Activated naive CD8-positive, alpha-beta T cell treated with anti-CD3 and anti-CD28 coated beads, Interleukin-2, amount 50 U/mL, for 24 hours (primary cell): ENCODE data around the gene JADE1.

Experiments used
- ATAC-seq: fragments of 150-1000 bp; cut with Tn5 transposase; one replicate; pipeline ENCODE4 v1.10.0; 2021
- DNase-seq: peaks from one replicate; pipeline ENCODE4 v3.0.0; 2021
- H3K27ac Mint-ChIP-seq: one replicate; pipeline ENCODE4 v1.8.0; 2021; ENCODE audit warnings: mild to moderate bottlenecking, mixed read lengths
- H3K27me3 Mint-ChIP-seq: one replicate; pipeline ENCODE4 v1.8.0; 2021; ENCODE audit warnings: mixed read lengths
- H3K36me3 Mint-ChIP-seq: one replicate; pipeline ENCODE4 v1.8.0; 2021; ENCODE audit warnings: low read depth, mixed read lengths
- H3K4me1 Mint-ChIP-seq: one replicate; pipeline ENCODE4 v1.8.0; 2021; ENCODE audit warnings: mixed read lengths
- H3K4me3 Mint-ChIP-seq: one replicate; pipeline ENCODE4 v1.8.0; 2021; ENCODE audit warnings: mild to moderate bottlenecking, moderate library complexity, mixed read lengths
- H3K9me3 Mint-ChIP-seq: one replicate; pipeline ENCODE4 v1.8.0; 2021; ENCODE audit warnings: mixed read lengths

Gene JADE1

GRCh38 chr4:128796934-128797333 is 12.6 kb upstream of the JADE1 start:
- H3K9me3 Mint-ChIP-seq = no peaks in the 10 kb centered on the region
- DNase-seq (no peak), ATAC-seq (no peak)
- no peak overlapping the region for H3K27ac Mint-ChIP-seq
- no peaks in the 10 kb centered on the region for H3K4me1 Mint-ChIP-seq
- no peaks in the 10 kb centered on the region for H3K36me3 Mint-ChIP-seq
- H3K27me3 Mint-ChIP-seq = no peaks in the 10 kb centered on the region
- H3K4me3 Mint-ChIP-seq = no peak overlapping the region

GRCh38 chr4:128800284-128800683 is 9.2 kb upstream of the JADE1 start:
- Mint-ChIP-seq H3K9me3 (no peaks in the 10 kb centered on the region), H3K36me3 (no peaks in the 10 kb centered on the region), H3K27ac (no peak overlapping the region), H3K4me3 (no peak overlapping the region), H3K4me1 (peaks cover 6% of the 10 kb centered on the region), H3K27me3 (no peaks in the 10 kb centered on the region)
- DNase-seq = no peak
- no peak for ATAC-seq

GRCh38 chr4:128800701-128801284 is 8.7 kb upstream of the JADE1 start:
- H3K4me1 Mint-ChIP-seq = peaks cover 6% of the 10 kb centered on the region
- no peak overlapping the region for H3K27ac Mint-ChIP-seq
- H3K36me3 Mint-ChIP-seq = no peaks in the 10 kb centered on the region
- H3K27me3 Mint-ChIP-seq = no peaks in the 10 kb centered on the region
- no peak for ATAC-seq
- H3K9me3 Mint-ChIP-seq = no peaks in the 10 kb centered on the region
- H3K4me3 Mint-ChIP-seq = no peak overlapping the region
- no peak for DNase-seq

- Mint-ChIP-seq H3K27me3 (no peaks in the 10 kb centered on the region), H3K9me3 (no peaks in the 10 kb centered on the region), H3K27ac (no peak overlapping the region), H3K4me3 (no peak overlapping the region), H3K36me3 (no peaks in the 10 kb centered on the region), H3K4me1 (peaks cover 6% of the 10 kb centered on the region)
- no peak for ATAC-seq
- DNase-seq = no peak
Measured at GRCh38 chr4:128802680-128803628, 6.5 kb upstream of the JADE1 start.

GRCh38 chr4:128803783-128804182 is 5.7 kb upstream of the JADE1 start:
- ATAC-seq (peak; percentile 49), DNase-seq (no peak)
- Mint-ChIP-seq H3K9me3 (no peaks in the 10 kb centered on the region), H3K27me3 (no peaks in the 10 kb centered on the region), H3K4me1 (peaks cover 7% of the 10 kb centered on the region), H3K36me3 (no peaks in the 10 kb centered on the region), H3K27ac (no peak overlapping the region), H3K4me3 (no peak overlapping the region)

GRCh38 chr4:128810331-128810870 is 901 bp downstream of the JADE1 start:
- ATAC-seq (no peak), DNase-seq (peak; percentile 28)
- peaks cover 5% of the 10 kb centered on the region for H3K36me3 Mint-ChIP-seq
- peak overlapping the region; percentile 99 for H3K27ac Mint-ChIP-seq
- peak overlapping the region; percentile 97 for H3K4me3 Mint-ChIP-seq
- peaks cover 28% of the 10 kb centered on the region for H3K4me1 Mint-ChIP-seq
- no peaks in the 10 kb centered on the region for H3K27me3 Mint-ChIP-seq
- no peaks in the 10 kb centered on the region for H3K9me3 Mint-ChIP-seq

- peaks cover 7% of the 10 kb centered on the region for H3K36me3 Mint-ChIP-seq
- H3K4me1 Mint-ChIP-seq = peaks cover 34% of the 10 kb centered on the region
- peak overlapping the region; percentile 97 for H3K4me3 Mint-ChIP-seq
- H3K27me3 Mint-ChIP-seq = no peaks in the 10 kb centered on the region
- no peaks in the 10 kb centered on the region for H3K9me3 Mint-ChIP-seq
- H3K27ac Mint-ChIP-seq = peak overlapping the region; percentile 99
- ATAC-seq (peak; percentile 25), DNase-seq (peak; percentile 80)
Measured at GRCh38 chr4:128810871-128811570, 1.5 kb downstream of the JADE1 start.

- Mint-ChIP-seq H3K27ac (peak overlapping the region; percentile 99), H3K4me1 (peaks cover 39% of the 10 kb centered on the region), H3K9me3 (no peaks in the 10 kb centered on the region), H3K36me3 (peaks cover 10% of the 10 kb centered on the region), H3K4me3 (peak overlapping the region; percentile 97), H3K27me3 (no peaks in the 10 kb centered on the region)
- peak; percentile 85 for DNase-seq
- ATAC-seq = peak; percentile 52
Measured at GRCh38 chr4:128811571-128812441, 2.3 kb downstream of the JADE1 start.

GRCh38 chr4:128812442-128813235 is 3.1 kb downstream of the JADE1 start:
- Mint-ChIP-seq H3K27me3 (no peaks in the 10 kb centered on the region), H3K4me1 (peaks cover 43% of the 10 kb centered on the region), H3K9me3 (no peaks in the 10 kb centered on the region), H3K27ac (peak overlapping the region; percentile 85), H3K36me3 (peaks cover 10% of the 10 kb centered on the region), H3K4me3 (peak overlapping the region; percentile 84)
- ATAC-seq (no peak), DNase-seq (no peak)

GRCh38 chr4:128813965-128814364 is 4.5 kb downstream of the JADE1 start:
- peaks cover 16% of the 10 kb centered on the region for H3K36me3 Mint-ChIP-seq
- DNase-seq (no peak), ATAC-seq (no peak)
- peaks cover 51% of the 10 kb centered on the region for H3K4me1 Mint-ChIP-seq
- H3K4me3 Mint-ChIP-seq = peak overlapping the region; percentile 29
- no peaks in the 10 kb centered on the region for H3K9me3 Mint-ChIP-seq
- no peaks in the 10 kb centered on the region for H3K27me3 Mint-ChIP-seq
- no peak overlapping the region for H3K27ac Mint-ChIP-seq

GRCh38 chr4:128818442-128818841 is 8.9 kb downstream of the JADE1 start:
- H3K4me3 Mint-ChIP-seq = no peak overlapping the region
- H3K9me3 Mint-ChIP-seq = no peaks in the 10 kb centered on the region
- DNase-seq (no peak), ATAC-seq (no peak)
- H3K4me1 Mint-ChIP-seq = peaks cover 65% of the 10 kb centered on the region
- peaks cover 25% of the 10 kb centered on the region for H3K36me3 Mint-ChIP-seq
- no peaks in the 10 kb centered on the region for H3K27me3 Mint-ChIP-seq
- peak overlapping the region; percentile 27 for H3K27ac Mint-ChIP-seq

GRCh38 chr4:128819082-128819742 is 9.7 kb downstream of the JADE1 start:
- Mint-ChIP-seq H3K36me3 (peaks cover 27% of the 10 kb centered on the region), H3K27ac (peak overlapping the region; percentile 4), H3K9me3 (no peaks in the 10 kb centered on the region), H3K4me1 (peaks cover 64% of the 10 kb centered on the region), H3K4me3 (no peak overlapping the region), H3K27me3 (no peaks in the 10 kb centered on the region)
- ATAC-seq (peak; percentile 43), DNase-seq (no peak)

GRCh38 chr4:128820671-128821070 is 11.2 kb downstream of the JADE1 start:
- H3K4me3 Mint-ChIP-seq = no peak overlapping the region
- ATAC-seq (no peak), DNase-seq (no peak)
- peaks cover 26% of the 10 kb centered on the region for H3K36me3 Mint-ChIP-seq
- H3K27me3 Mint-ChIP-seq = no peaks in the 10 kb centered on the region
- no peaks in the 10 kb centered on the region for H3K9me3 Mint-ChIP-seq
- H3K4me1 Mint-ChIP-seq = peaks cover 69% of the 10 kb centered on the region
- H3K27ac Mint-ChIP-seq = no peak overlapping the region
